H1 (cell line): ENCODE data around the gene REEP2. TPM values are rescaled to one million over a fixed set of nuclear protein-coding genes. Genes with fewer than 3 reads are reported as not detected.

Experiments used
- CTCF ChIA-PET: fragments of 300-600 bp; sonication (Branson Sonifier 250); formaldehyde crosslinking; loops from one replicate; lab custom pipeline; 2021; ENCODE audit not compliant: partially characterized antibody; lab: Charles Lee
- POLR2A ChIA-PET: fragments of 300-600 bp; sonication (Branson Sonifier 250); formaldehyde crosslinking; loops from one replicate; lab custom pipeline; 2021; ENCODE audit warnings: inconsistent platforms; ENCODE audit not compliant: partially characterized antibody; lab: Charles Lee
- DNase-seq, 2 experiments: peaks; one replicate each; pipeline versions ENCODE4 v3.0.0 to v3.0.0-alpha.2; 2010 to 2022; ENCODE audit warnings: low spot score in 2 of 2, low read depth in 1 of 2, mixed read lengths in 1 of 2
- FAIRE-seq: peaks from 2 replicates; lab custom pipeline; 2011; peaks lifted over from hg19 to GRCh38; lab: Jason Lieb, UNC
- H2AFZ ChIP-seq: 2 replicates; pipeline ENCODE4 v1.8.1; 2012; ENCODE audit warnings: low read length, inconsistent platforms
- H2AK5ac ChIP-seq: 2 replicates; pipeline ENCODE4 v1.6.1; 2013; ENCODE audit warnings: low read depth, low read length
- H2BK120ac ChIP-seq: replicated peaks from 2 replicates; pipeline ENCODE3; 2013; ENCODE audit warnings: low read depth, low read length, inconsistent platforms
- H2BK12ac ChIP-seq: 2 replicates; pipeline ENCODE4 v1.6.1; 2013; ENCODE audit warnings: low read depth, low read length
- H2BK15ac ChIP-seq: 2 replicates; pipeline ENCODE4 v1.6.1; 2013; ENCODE audit warnings: low read length
- H2BK20ac ChIP-seq: 2 replicates; pipeline ENCODE4 v1.6.1; 2013; ENCODE audit warnings: low read length
- H2BK5ac ChIP-seq: 2 replicates; pipeline ENCODE4 v1.6.1; 2013; ENCODE audit warnings: low read depth, low read length
- H3K14ac ChIP-seq: 2 replicates; pipeline ENCODE4 v1.6.1; 2013; ENCODE audit warnings: inconsistent platforms; ENCODE audit not compliant: insufficient read length
- H3K18ac ChIP-seq: 2 replicates; pipeline ENCODE4 v1.6.1; 2013; ENCODE audit warnings: low read length; ENCODE audit errors: extremely low read depth
- H3K23ac ChIP-seq: 2 replicates; pipeline ENCODE4 v1.6.1; 2013; ENCODE audit warnings: inconsistent platforms; ENCODE audit not compliant: insufficient read length
- H3K23me2 ChIP-seq: 2 replicates; pipeline ENCODE4 v1.6.1; 2013; ENCODE audit warnings: low read depth, low read length
- H3K27ac ChIP-seq: 2 replicates; pipeline ENCODE4 v1.6.1; 2011; ENCODE audit warnings: low read depth, low read length, inconsistent platforms
- H3K27me3 ChIP-seq, 4 experiments: replicated peaks in 1 of 4; 1 replicate in 1 of 4; 2 replicates in 3 of 4; pipeline versions ENCODE4 v1.6.1 to v1.8.1; 2011 to 2013; ENCODE audit warnings: low read length in 3 of 4, mild to moderate bottlenecking in 3 of 4, inconsistent platforms in 2 of 4, mixed read lengths in 2 of 4, moderate library complexity in 1 of 4; ENCODE audit not compliant: control insufficient read depth in 3 of 4, insufficient read depth in 3 of 4; ENCODE audit errors: extremely low read depth in 1 of 4
- H3K36me3 ChIP-seq, 4 experiments: 2 replicates each; pipeline versions ENCODE4 v1.6.1 to v1.8.1; 2011 to 2013; ENCODE audit warnings: mild to moderate bottlenecking in 4 of 4, low read length in 3 of 4, moderate library complexity in 2 of 4, control low read depth in 1 of 4, inconsistent platforms in 1 of 4; ENCODE audit not compliant: insufficient read depth in 4 of 4, control insufficient read depth in 2 of 4
- H3K4ac ChIP-seq: replicated peaks from 2 replicates; pipeline ENCODE3; 2013; ENCODE audit warnings: low read length, low read depth, mixed read lengths, inconsistent platforms; ENCODE audit not compliant: insufficient read length
- H3K4me1 ChIP-seq, 4 experiments: replicated peaks in 1 of 4; 1 replicate in 1 of 4; 2 replicates in 3 of 4; pipeline versions ENCODE4 v1.6.1 to v1.8.1; 2011 to 2013; ENCODE audit warnings: low read length in 3 of 4, inconsistent platforms in 2 of 4, mixed read lengths in 1 of 4; ENCODE audit not compliant: insufficient read depth in 4 of 4, control insufficient read depth in 3 of 4
- H3K4me2 ChIP-seq, 2 experiments: 2 replicates each; pipeline versions ENCODE4 v1.6.1 to v1.8.1; 2011 to 2013; ENCODE audit warnings: low read depth in 2 of 2, low read length in 2 of 2, control low read depth in 1 of 2, inconsistent platforms in 1 of 2, mild to moderate bottlenecking in 1 of 2; ENCODE audit not compliant: insufficient read depth in 1 of 2
- H3K4me3 ChIP-seq, 4 experiments: fragments of 200-600, 300-600 bp in 1 of 4; sonication (generic), shearing (Covaris generic), sonication (Bioruptor Twin) in 1 of 4; 2 replicates each; pipeline versions ENCODE4 v1.5.1 to v1.8.1; 2011 to 2016; ENCODE audit warnings: low read length in 4 of 4, low read depth in 3 of 4, control low read depth in 2 of 4, inconsistent platforms in 2 of 4, mild to moderate bottlenecking in 2 of 4, mixed read lengths in 1 of 4, moderate library complexity in 1 of 4; ENCODE audit not compliant: insufficient read depth in 2 of 4; ENCODE audit errors: extremely low read depth in 1 of 4
- H3K56ac ChIP-seq: replicated peaks from 2 replicates; pipeline ENCODE3; 2013; ENCODE audit warnings: low read depth, mild to moderate bottlenecking, mixed read lengths, low read length, inconsistent platforms; ENCODE audit not compliant: insufficient read length
- H3K79me1 ChIP-seq: 2 replicates; pipeline ENCODE4 v1.6.1; 2013; ENCODE audit warnings: low read depth, low read length, control low read depth
- H3K79me2 ChIP-seq, 2 experiments: 2 replicates each; pipeline versions ENCODE4 v1.6.1 to v1.8.1; 2012 to 2013; ENCODE audit warnings: low read length in 2 of 2, mild to moderate bottlenecking in 2 of 2, inconsistent platforms in 1 of 2; ENCODE audit not compliant: insufficient read depth in 2 of 2, control insufficient read depth in 1 of 2
- H3K9ac ChIP-seq, 4 experiments: replicated peaks in 1 of 4; 1 replicate in 1 of 4; 2 replicates in 3 of 4; pipeline versions ENCODE4 v1.6.1 to v1.8.1; 2011 to 2013; ENCODE audit warnings: low read depth in 3 of 4, low read length in 3 of 4, control low read depth in 2 of 4, mild to moderate bottlenecking in 2 of 4, moderate library complexity in 2 of 4, inconsistent platforms in 1 of 4; ENCODE audit errors: extremely low read depth in 1 of 4
- H3K9me3 ChIP-seq, 2 experiments: 2 replicates each; pipeline versions ENCODE4 v1.6.1 to v1.8.1; 2012 to 2013; ENCODE audit warnings: mild to moderate bottlenecking in 2 of 2, moderate library complexity in 2 of 2, control low read depth in 1 of 2, inconsistent platforms in 1 of 2, low read depth in 1 of 2, low read length in 1 of 2, mixed read lengths in 1 of 2; ENCODE audit not compliant: insufficient read depth in 2 of 2
- H4K20me1 ChIP-seq, 2 experiments: replicated peaks in 1 of 2; 2 replicates each; pipeline versions ENCODE3 to v1.8.1; 2011 to 2013; ENCODE audit warnings: inconsistent platforms in 2 of 2, low read length in 2 of 2, mild to moderate bottlenecking in 1 of 2; ENCODE audit not compliant: insufficient read depth in 2 of 2, control insufficient read depth in 1 of 2
- H4K5ac ChIP-seq: 2 replicates; pipeline ENCODE4 v1.6.1; 2013; ENCODE audit warnings: low read length, low read depth, mixed read lengths, inconsistent platforms; ENCODE audit not compliant: insufficient read length
- H4K8ac ChIP-seq: 2 replicates; pipeline ENCODE4 v1.8.0; 2013; ENCODE audit warnings: mild to moderate bottlenecking, moderate library complexity, low read length, inconsistent platforms; ENCODE audit not compliant: insufficient read depth; ENCODE audit errors: extremely low read depth
- H4K91ac ChIP-seq: replicated peaks from 2 replicates; pipeline ENCODE3; 2013; ENCODE audit warnings: low read length, mixed read lengths, inconsistent platforms; ENCODE audit not compliant: insufficient read length
- CTCF ChIP-seq, 3 experiments: IDR thresholded peaks; 1 replicate in 2 of 3; 2 replicates in 1 of 3; pipeline versions ENCODE4 v1.5.1 to v1.6.1; 2011; ENCODE audit warnings: low read length in 3 of 3, mild to moderate bottlenecking in 3 of 3, inconsistent platforms in 2 of 3, low read depth in 1 of 3, moderate library complexity in 1 of 3; ENCODE audit not compliant: insufficient read depth in 1 of 3; ENCODE audit errors: control extremely low read depth in 1 of 3
- EZH2 ChIP-seq: fragments of 200-600 bp; sonication (generic); IDR thresholded peaks from 2 replicates; pipeline ENCODE4 v1.7.1; 2012; ENCODE audit warnings: low read depth, mild to moderate bottlenecking, moderate library complexity, low read length, inconsistent platforms; ENCODE audit not compliant: severe bottlenecking
- TCF12 ChIP-seq: IDR thresholded peaks from 2 replicates; pipeline ENCODE4 v1.6.1; 2011; ENCODE audit warnings: low read depth, mild to moderate bottlenecking, low read length
- WGBS, 2 experiments: shearing (Covaris generic) in 1 of 2; methylation state at CpG; one replicate each; pipeline versions ENCODE4 v1.1.6 to v1.1.7; 2013 to 2015; ENCODE audit warnings: low lambda C conversion rate in 2 of 2, mixed read lengths in 2 of 2, inconsistent platforms in 1 of 2, low coverage in 1 of 2, missing lambda C conversion rate in 1 of 2; ENCODE audit not compliant: insufficient replicate concordance in 2 of 2, insufficient coverage in 1 of 2, insufficient read length in 1 of 2; ENCODE audit errors: extremely low coverage in 1 of 2, missing lambda C conversion rate in 1 of 2; 5-methylcytosine and 5-hydroxymethylcytosine counted together
- polyA plus RNA-seq, 7 experiments: library from polyadenylated mRNA; depleted of rRNA in 3 of 7; stranded (reverse) in 5 of 7; unstranded in 2 of 7; fragments of >200 nt in 5 of 7; fragments of 200-250 nt in 2 of 7; gene quantifications; 1 replicate in 5 of 7; 2 replicates in 1 of 7; 4 replicates in 1 of 7; pipeline versions ENCODE4 v1.2.1 to v1.2.3, GENCODE V29; 2011 to 2013; ENCODE audit warnings: missing spikeins in 2 of 7, mixed read lengths in 2 of 7
- total RNA-seq: library from RNA; stranded (reverse); fragmentation: NEBNext Ultra II Directional; extraction: Animal tissue kit (Norgen Biotek cat#: 25700); gene quantifications from 2 replicates; pipeline ENCODE4 v1.2.1, GENCODE V29; 2021

The REEP2 gene
- total and polyA plus RNA-seq, 2 of the 8 experiments (the other 6 are each of a cell fraction or from before 2014, with no cell fraction given): 26.5 to 40.2 TPM

- Histone ChIP-seq H3K79me2 (no peaks in the 10 kb centered on the region), H3K4ac (no peak overlapping the region), H3K56ac (no peak overlapping the region), H3K79me1 (no peaks in the 10 kb centered on the region), H3K4me2 (no peak overlapping the region), H3K18ac (no peak overlapping the region), H3K27me3 (no peaks in the 10 kb centered on the region), H2AFZ (no peak overlapping the region), H3K9ac (no peak overlapping the region), H2BK15ac (no peak overlapping the region), H3K23ac (no peak overlapping the region), H3K36me3 (peaks cover 11 to 78% (median 51%) of the 10 kb centered on the region in 4 experiments), H3K9me3 (no peaks in the 10 kb centered on the region), H4K91ac (no peak overlapping the region), H3K23me2 (no peaks in the 10 kb centered on the region), H4K20me1 (no peaks in the 10 kb centered on the region), H2BK12ac (no peak overlapping the region), H2BK20ac (no peak overlapping the region), H3K4me3 (no peak overlapping the region), H2BK120ac (no peak overlapping the region), H2BK5ac (no peak overlapping the region), H4K5ac (no peak overlapping the region), H3K14ac (no peak overlapping the region), H3K4me1 (no peaks in the 10 kb centered on the region), H2AK5ac (no peak overlapping the region), H4K8ac (no peak overlapping the region), H3K27ac (no peak overlapping the region)
- 85% methylated on average over 1 of the region's 1 CpG; no CpG with 5 or more reads in 1 of the 2 experiments for whole genome bisulfite sequencing, 2 experiments
- no peak for DNase-seq
- FAIRE-seq: no peak
- ChIA-PET CTCF (interaction anchor here (0.6 to 1.0 kb wide), 4 partner anchors 13 to 716 kb away, joined by 3 to 4 read pairs (median 3); no protein-coding TSS in a partner anchor), POLR2A (interaction anchor here (0.9 to 1.6 kb wide), 3 partner anchors 13 to 150 kb away, joined by 3 to 6 read pairs (median 4); partner anchors contain the start of gene HSPA9)
- no peak for TF ChIP-seq EZH2
- TF ChIP-seq CTCF (IDR thresholded peaks at IDR 0.05; ENCODE audit: control extremely low read depth in 1 of 3, insufficient read depth in 1 of 3, low read depth in 1 of 3, low read length in 3 of 3): no peak
- no peak for TF ChIP-seq TCF12
These were observed 13.8 kb upstream of the REEP2 start for GRCh38 chr5:138425079-138425478.
